Suprapubic skin (tissue), 3 donors: ENCODE data around the gene CD33.

Experiments
- POLR2A ChIP-seq, 2 donors: fragments of 450-650 bp; IDR thresholded peaks; one replicate each; pipeline ENCODE4 v1.6.1; 2017; ENCODE audit warnings: antibody characterized with exemption in 2 of 2, mild to moderate bottlenecking in 2 of 2, moderate library complexity in 2 of 2
- TF ChIP-seq, protein P1 (sequence below), 2 donors: fragments of 200-600 bp in 1 of 2; fragments of 450-650 bp in 1 of 2; sonication (generic) in 1 of 2; IDR thresholded peaks; one replicate each; pipeline ENCODE4 v1.5.1; 2016 to 2019; ENCODE audit warnings: antibody characterized with exemption in 2 of 2, mild to moderate bottlenecking in 1 of 2, moderate library complexity in 1 of 2

DNA sequence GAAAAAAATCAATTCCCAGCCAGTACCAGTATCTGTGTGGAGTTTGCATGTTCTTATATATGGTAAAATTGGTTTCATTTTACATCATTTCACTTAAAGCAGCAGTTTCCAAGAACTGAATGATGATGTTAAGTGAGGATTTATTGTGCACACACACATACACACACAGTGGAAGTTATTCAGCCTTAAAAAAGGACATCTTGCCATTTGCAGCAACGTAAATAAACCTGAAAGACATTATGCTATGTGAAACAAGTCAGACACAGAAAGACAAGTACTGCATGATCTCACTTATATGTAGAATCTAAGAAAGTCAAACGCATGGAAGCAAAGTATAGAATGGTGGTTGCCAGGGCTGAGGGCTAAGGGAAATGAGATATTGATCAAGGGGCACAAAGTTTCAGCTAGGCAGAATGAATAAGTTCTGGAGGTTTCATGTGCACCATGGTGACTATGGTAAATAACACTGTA is 31.3 kb downstream of the CD33 start:
- TF ChIP-seq, protein P1, sequence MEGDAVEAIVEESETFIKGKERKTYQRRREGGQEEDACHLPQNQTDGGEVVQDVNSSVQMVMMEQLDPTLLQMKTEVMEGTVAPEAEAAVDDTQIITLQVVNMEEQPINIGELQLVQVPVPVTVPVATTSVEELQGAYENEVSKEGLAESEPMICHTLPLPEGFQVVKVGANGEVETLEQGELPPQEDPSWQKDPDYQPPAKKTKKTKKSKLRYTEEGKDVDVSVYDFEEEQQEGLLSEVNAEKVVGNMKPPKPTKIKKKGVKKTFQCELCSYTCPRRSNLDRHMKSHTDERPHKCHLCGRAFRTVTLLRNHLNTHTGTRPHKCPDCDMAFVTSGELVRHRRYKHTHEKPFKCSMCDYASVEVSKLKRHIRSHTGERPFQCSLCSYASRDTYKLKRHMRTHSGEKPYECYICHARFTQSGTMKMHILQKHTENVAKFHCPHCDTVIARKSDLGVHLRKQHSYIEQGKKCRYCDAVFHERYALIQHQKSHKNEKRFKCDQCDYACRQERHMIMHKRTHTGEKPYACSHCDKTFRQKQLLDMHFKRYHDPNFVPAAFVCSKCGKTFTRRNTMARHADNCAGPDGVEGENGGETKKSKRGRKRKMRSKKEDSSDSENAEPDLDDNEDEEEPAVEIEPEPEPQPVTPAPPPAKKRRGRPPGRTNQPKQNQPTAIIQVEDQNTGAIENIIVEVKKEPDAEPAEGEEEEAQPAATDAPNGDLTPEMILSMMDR (IDR thresholded peaks at IDR 0.05) = no peak
- no peak for TF ChIP-seq POLR2A (IDR thresholded peaks at IDR 0.05)
